H9 (cell line): ENCODE data around the gene VDR. TPM values are rescaled to one million over a fixed set of nuclear protein-coding genes. Genes with fewer than 3 reads are reported as not detected.

Source experiments
- DNase-seq: peaks from one replicate; pipeline ENCODE4 v3.0.0-alpha.2; 2017
- H2AFZ ChIP-seq: one replicate; pipeline ENCODE4 v1.6.1; 2013; ENCODE audit warnings: mild to moderate bottlenecking, low read length, control low read depth, moderate library complexity
- H2AK5ac ChIP-seq: 2 replicates; pipeline ENCODE4 v1.6.1; 2013; ENCODE audit warnings: low read length, control low read depth, mixed read lengths; ENCODE audit not compliant: insufficient read length
- H2BK120ac ChIP-seq: one replicate; pipeline ENCODE4 v1.6.1; 2013; ENCODE audit warnings: low read depth, mild to moderate bottlenecking, low read length, control low read depth, inconsistent platforms; ENCODE audit not compliant: poor library complexity, severe bottlenecking
- H2BK12ac ChIP-seq: 2 replicates; pipeline ENCODE4 v1.6.1; 2013; ENCODE audit warnings: low read length, control low read depth, mixed read lengths, low read depth; ENCODE audit not compliant: insufficient read length
- H2BK15ac ChIP-seq: 2 replicates; pipeline ENCODE4 v1.6.1; 2013; ENCODE audit warnings: low read depth, low read length, control low read depth
- H2BK20ac ChIP-seq: one replicate; pipeline ENCODE4 v1.6.1; 2013; ENCODE audit warnings: low read depth, mild to moderate bottlenecking, low read length, control low read depth, inconsistent platforms; ENCODE audit not compliant: poor library complexity, severe bottlenecking
- H2BK5ac ChIP-seq: 2 replicates; pipeline ENCODE4 v1.6.1; 2013; ENCODE audit warnings: low read length, control low read depth, mixed read lengths; ENCODE audit not compliant: insufficient read length
- H3K14ac ChIP-seq: 2 replicates; pipeline ENCODE4 v1.6.1; 2013; ENCODE audit warnings: low read length, control low read depth; ENCODE audit not compliant: insufficient read depth
- H3K18ac ChIP-seq: 2 replicates; pipeline ENCODE4 v1.6.1; 2013; ENCODE audit warnings: low read depth, mild to moderate bottlenecking, mixed read lengths, low read length, control low read depth; ENCODE audit not compliant: insufficient read length
- H3K23ac ChIP-seq: 2 replicates; pipeline ENCODE4 v1.6.1; 2013; ENCODE audit warnings: low read length, control low read depth, mixed read lengths, low read depth; ENCODE audit not compliant: insufficient read length
- H3K23me2 ChIP-seq: 2 replicates; pipeline ENCODE4 v1.6.1; 2013; ENCODE audit warnings: low read depth, mild to moderate bottlenecking, mixed read lengths, low read length, control low read depth; ENCODE audit not compliant: insufficient read length, poor library complexity, severe bottlenecking
- H3K27ac ChIP-seq: 2 replicates; pipeline ENCODE4 v1.5.1; 2013; ENCODE audit warnings: low read length, control low read depth, mixed read lengths, low read depth; ENCODE audit not compliant: insufficient read length
- H3K27me3 ChIP-seq: 2 replicates; pipeline ENCODE4 v1.6.1; 2013; ENCODE audit warnings: low read length, control low read depth, inconsistent platforms; ENCODE audit not compliant: insufficient read depth
- H3K4ac ChIP-seq: 2 replicates; pipeline ENCODE4 v1.6.1; 2013; ENCODE audit warnings: low read depth, mild to moderate bottlenecking, control low read depth, inconsistent platforms, low read length, moderate library complexity
- H3K4me1 ChIP-seq: 2 replicates; pipeline ENCODE4 v1.6.1; 2013; ENCODE audit warnings: low read length, control low read depth, inconsistent platforms; ENCODE audit not compliant: insufficient read depth
- H3K4me2 ChIP-seq: 2 replicates; pipeline ENCODE4 v1.6.1; 2013; ENCODE audit warnings: low read length, control low read depth, mixed read lengths; ENCODE audit not compliant: insufficient read length, insufficient read depth
- H3K56ac ChIP-seq: 2 replicates; pipeline ENCODE4 v1.6.1; 2013; ENCODE audit warnings: low read depth, mild to moderate bottlenecking, mixed read lengths, low read length, control low read depth; ENCODE audit not compliant: insufficient read length
- H3K79me1 ChIP-seq: 2 replicates; pipeline ENCODE4 v1.6.1; 2013; ENCODE audit warnings: low read depth, mild to moderate bottlenecking, moderate library complexity, low read length, control low read depth, inconsistent platforms; ENCODE audit not compliant: insufficient read depth, poor library complexity, severe bottlenecking
- H3K79me2 ChIP-seq: 2 replicates; pipeline ENCODE4 v1.6.1; 2013; ENCODE audit warnings: low read length, control low read depth, inconsistent platforms; ENCODE audit not compliant: insufficient read depth
- H3K9ac ChIP-seq: 2 replicates; pipeline ENCODE4 v1.6.1; 2013; ENCODE audit warnings: low read length, control low read depth, mixed read lengths; ENCODE audit not compliant: insufficient read length; ENCODE audit errors: extremely low read depth
- H3K9me3 ChIP-seq: one replicate; pipeline ENCODE4 v1.6.1; 2013; ENCODE audit warnings: low read depth, low read length, inconsistent platforms; ENCODE audit not compliant: control insufficient read depth
- H3T11ph ChIP-seq: one replicate; pipeline ENCODE4 v1.6.1; 2013; ENCODE audit warnings: mild to moderate bottlenecking, low read length, control low read depth, inconsistent platforms
- H4K20me1 ChIP-seq: one replicate; pipeline ENCODE4 v1.6.1; 2013; ENCODE audit not compliant: control insufficient read depth, insufficient read length, insufficient read depth
- H4K5ac ChIP-seq: 2 replicates; pipeline ENCODE4 v1.6.1; 2013; ENCODE audit warnings: low read depth, mild to moderate bottlenecking, mixed read lengths, low read length, control low read depth; ENCODE audit not compliant: insufficient read length
- H4K8ac ChIP-seq: replicated peaks from 2 replicates; pipeline ENCODE4 v1.6.1; 2013; ENCODE audit warnings: low read length, control low read depth, mixed read lengths, low read depth; ENCODE audit not compliant: insufficient read length
- H4K91ac ChIP-seq: 2 replicates; pipeline ENCODE4 v1.6.1; 2013; ENCODE audit warnings: low read depth, mild to moderate bottlenecking, moderate library complexity, mixed read lengths, low read length, control low read depth; ENCODE audit not compliant: insufficient read length
- H3K27ac Mint-ChIP-seq, 3 experiments: 2 replicates in 2 of 3; 3 replicates in 1 of 3; pipeline ENCODE4 v1.8.0; 2020 to 2021; ENCODE audit warnings: mixed read lengths in 3 of 3, mild to moderate bottlenecking in 1 of 3, moderate library complexity in 1 of 3
- H3K27me3 Mint-ChIP-seq: 2 replicates; pipeline ENCODE4 v1.8.0; 2021; ENCODE audit warnings: low read depth, mild to moderate bottlenecking, moderate library complexity, mixed read lengths
- H3K36me3 Mint-ChIP-seq, 3 experiments: 2 replicates in 2 of 3; 3 replicates in 1 of 3; pipeline ENCODE4 v1.8.0; 2020 to 2021; ENCODE audit warnings: low read depth in 3 of 3, mixed read lengths in 3 of 3; ENCODE audit not compliant: insufficient read depth in 1 of 3
- H3K4me1 Mint-ChIP-seq, 2 experiments: 2 replicates each; pipeline ENCODE4 v1.8.0; 2020; ENCODE audit warnings: mixed read lengths in 2 of 2
- H3K4me3 Mint-ChIP-seq, 2 experiments: 2 replicates in 1 of 2; 3 replicates in 1 of 2; pipeline ENCODE4 v1.8.0; 2020 to 2021; ENCODE audit warnings: mild to moderate bottlenecking in 2 of 2, mixed read lengths in 2 of 2, moderate library complexity in 1 of 2
- H3K9me3 Mint-ChIP-seq, 2 experiments: 2 replicates in 1 of 2; 3 replicates in 1 of 2; pipeline ENCODE4 v1.8.0; 2020; ENCODE audit warnings: mild to moderate bottlenecking in 2 of 2, mixed read lengths in 2 of 2, moderate library complexity in 1 of 2
- WGBS: extraction: QIAGEN DNeasy Blood & Tissue Kit; methylation state at CpG from one replicate; pipeline ENCODE4 v1.1.7; 2013; ENCODE audit warnings: missing lambda C conversion rate, low lambda C conversion rate, mixed read lengths; ENCODE audit not compliant: insufficient read length; ENCODE audit errors: extremely low coverage; 5-methylcytosine and 5-hydroxymethylcytosine counted together
- total RNA-seq: library from RNA; stranded (reverse); gene quantifications from 2 replicates; pipeline ENCODE4 v1.2.1, GENCODE V29; 2021
- TF ChIP-seq, protein P1 (sequence below): fragments of 200-600 bp; sonication (generic); conservative IDR thresholded peaks from 3 replicates; pipeline ENCODE4 v1.8.0; 2021; ENCODE audit warnings: antibody characterized with exemption, mild to moderate bottlenecking

The VDR gene
- total RNA-seq, 1 experiment from 2014 or later: 0.61 TPM

DNA sequence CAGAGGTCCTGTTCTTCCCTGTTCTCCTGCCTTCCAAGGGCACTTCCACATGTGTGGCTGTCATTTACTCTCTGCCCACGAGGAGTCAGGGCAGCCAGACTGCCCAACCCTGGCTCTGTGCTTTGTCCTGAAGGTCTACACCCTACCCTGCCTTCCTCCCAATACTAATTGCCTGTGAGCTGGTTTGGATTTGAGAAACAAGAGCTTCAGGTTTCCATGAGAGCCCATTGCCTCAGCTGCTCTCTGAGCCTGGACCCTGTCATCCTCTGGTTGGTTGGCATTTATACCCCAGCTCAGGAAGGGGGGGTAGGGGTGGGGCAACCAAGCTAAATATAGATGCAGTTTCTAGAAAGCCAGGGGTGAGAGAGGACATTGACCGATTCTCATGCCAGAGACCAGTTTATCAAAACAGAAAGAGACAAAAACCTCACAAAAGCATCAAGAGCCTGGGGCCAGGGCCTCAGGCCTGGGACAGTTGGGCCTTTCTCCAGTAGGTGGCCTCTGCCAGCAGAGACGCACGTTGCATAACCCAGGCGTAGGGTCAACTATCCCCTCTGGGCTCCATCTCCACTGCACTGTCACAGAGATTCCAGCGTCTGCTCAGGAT lies 34.5 kb downstream of the VDR start:
- H2AFZ ChIP-seq: no peak overlapping the region
- H4K5ac ChIP-seq: no peak overlapping the region

More for the DNA sequence above, 34.5 kb downstream of the VDR start:
- Mint-ChIP-seq H3K27ac (no peak overlapping the region; a peak in 1 of 7 replicates), H3K9me3 (no peaks in the 10 kb centered on the region; a peak in 1 of 5 replicates), H3K4me3 (no peak overlapping the region), H3K36me3 (peaks cover 0 to 2% (median 0%) of the 10 kb centered on the region in 3 experiments; a peak in 1 of 7 replicates), H3K27me3 (peaks cover 5% of the 10 kb centered on the region), H3K4me1 (peaks cover 8 to 9% of the 10 kb centered on the region in 2 experiments)
- H4K8ac ChIP-seq: no peak overlapping the region
- no peak overlapping the region for H2BK20ac ChIP-seq
- H3K79me1 ChIP-seq: no peaks in the 10 kb centered on the region
- H3K9ac ChIP-seq: no peak overlapping the region
- peak; percentile 78 for DNase-seq
- no peaks in the 10 kb centered on the region; the same call in 1 of the 2 replicates for H3K27me3 ChIP-seq
- no peak overlapping the region for H3K18ac ChIP-seq
- no peaks in the 10 kb centered on the region for H3K4me1 ChIP-seq
- H3K9me3 ChIP-seq: no peaks in the 10 kb centered on the region
- no peak overlapping the region for H2BK15ac ChIP-seq
- no peak overlapping the region for H3K4ac ChIP-seq
- H3K4me2 ChIP-seq: no peak overlapping the region
- H4K20me1 ChIP-seq: no peaks in the 10 kb centered on the region
- H3K56ac ChIP-seq: no peak overlapping the region
- no CpG with 5 or more reads among the region's 6 CpGs for WGBS
- no peak overlapping the region for H2AK5ac ChIP-seq
- no peak overlapping the region for H4K91ac ChIP-seq
- H3K79me2 ChIP-seq: no peaks in the 10 kb centered on the region
- no peak overlapping the region for H3T11ph ChIP-seq
- no peak overlapping the region for H2BK120ac ChIP-seq
- H2BK5ac ChIP-seq: no peak overlapping the region
- no peak overlapping the region for H3K14ac ChIP-seq
- H2BK12ac ChIP-seq: no peak overlapping the region
- TF ChIP-seq, protein P1, sequence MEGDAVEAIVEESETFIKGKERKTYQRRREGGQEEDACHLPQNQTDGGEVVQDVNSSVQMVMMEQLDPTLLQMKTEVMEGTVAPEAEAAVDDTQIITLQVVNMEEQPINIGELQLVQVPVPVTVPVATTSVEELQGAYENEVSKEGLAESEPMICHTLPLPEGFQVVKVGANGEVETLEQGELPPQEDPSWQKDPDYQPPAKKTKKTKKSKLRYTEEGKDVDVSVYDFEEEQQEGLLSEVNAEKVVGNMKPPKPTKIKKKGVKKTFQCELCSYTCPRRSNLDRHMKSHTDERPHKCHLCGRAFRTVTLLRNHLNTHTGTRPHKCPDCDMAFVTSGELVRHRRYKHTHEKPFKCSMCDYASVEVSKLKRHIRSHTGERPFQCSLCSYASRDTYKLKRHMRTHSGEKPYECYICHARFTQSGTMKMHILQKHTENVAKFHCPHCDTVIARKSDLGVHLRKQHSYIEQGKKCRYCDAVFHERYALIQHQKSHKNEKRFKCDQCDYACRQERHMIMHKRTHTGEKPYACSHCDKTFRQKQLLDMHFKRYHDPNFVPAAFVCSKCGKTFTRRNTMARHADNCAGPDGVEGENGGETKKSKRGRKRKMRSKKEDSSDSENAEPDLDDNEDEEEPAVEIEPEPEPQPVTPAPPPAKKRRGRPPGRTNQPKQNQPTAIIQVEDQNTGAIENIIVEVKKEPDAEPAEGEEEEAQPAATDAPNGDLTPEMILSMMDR: peak; percentile 75
- H3K23ac ChIP-seq: no peak overlapping the region
- H3K27ac ChIP-seq: no peak overlapping the region
- no peaks in the 10 kb centered on the region for H3K23me2 ChIP-seq
